IPS-20b (cell line): Measurements from ENCODE around the gene HAGHL.

ENCODE experiments used
- H3K27ac ChIP-seq: one replicate; pipeline ENCODE4 v1.5.1; 2013; ENCODE audit warnings: low read length
- H3K27me3 ChIP-seq: 2 replicates; pipeline ENCODE4 v1.6.1; 2013; ENCODE audit warnings: mild to moderate bottlenecking, low read length, inconsistent platforms; ENCODE audit not compliant: insufficient read depth
- H3K36me3 ChIP-seq: 2 replicates; pipeline ENCODE4 v1.6.1; 2013; ENCODE audit warnings: low read depth, mild to moderate bottlenecking, inconsistent platforms, low read length, moderate library complexity; ENCODE audit not compliant: insufficient read depth
- H3K4me1 ChIP-seq: 2 replicates; pipeline ENCODE4 v1.6.1; 2013; ENCODE audit warnings: mild to moderate bottlenecking, control low read depth, inconsistent platforms, low read length, moderate library complexity; ENCODE audit not compliant: insufficient read depth
- H3K4me3 ChIP-seq: 2 replicates; pipeline ENCODE4 v1.5.1; 2013; ENCODE audit warnings: mild to moderate bottlenecking, low read length, inconsistent platforms
- H3K9ac ChIP-seq: 2 replicates; pipeline ENCODE4 v1.6.1; 2013; ENCODE audit warnings: low read depth, mild to moderate bottlenecking, inconsistent platforms, low read length, moderate library complexity
- H3K9me3 ChIP-seq: 2 replicates; pipeline ENCODE4 v1.6.1; 2013; ENCODE audit warnings: mild to moderate bottlenecking, low read depth, low read length, inconsistent platforms; ENCODE audit not compliant: insufficient read depth

The HAGHL gene

GRCh38 chr16:720447-720989 lies 6.4 kb upstream of the HAGHL start:
- peak overlapping the region; percentile 81 for H3K4me3 ChIP-seq
- peak overlapping the region; percentile 83; the same call in 1 of the 2 replicates for H3K9ac ChIP-seq
- H3K27ac ChIP-seq, result no peak overlapping the region
- no peaks in the 10 kb centered on the region for H3K9me3 ChIP-seq
- peaks cover 47% of the 10 kb centered on the region for H3K27me3 ChIP-seq
- H3K36me3 ChIP-seq, result no peaks in the 10 kb centered on the region
- H3K4me1 ChIP-seq, result peaks cover 3% of the 10 kb centered on the region; the same call in 1 of the 2 replicates

DNA sequence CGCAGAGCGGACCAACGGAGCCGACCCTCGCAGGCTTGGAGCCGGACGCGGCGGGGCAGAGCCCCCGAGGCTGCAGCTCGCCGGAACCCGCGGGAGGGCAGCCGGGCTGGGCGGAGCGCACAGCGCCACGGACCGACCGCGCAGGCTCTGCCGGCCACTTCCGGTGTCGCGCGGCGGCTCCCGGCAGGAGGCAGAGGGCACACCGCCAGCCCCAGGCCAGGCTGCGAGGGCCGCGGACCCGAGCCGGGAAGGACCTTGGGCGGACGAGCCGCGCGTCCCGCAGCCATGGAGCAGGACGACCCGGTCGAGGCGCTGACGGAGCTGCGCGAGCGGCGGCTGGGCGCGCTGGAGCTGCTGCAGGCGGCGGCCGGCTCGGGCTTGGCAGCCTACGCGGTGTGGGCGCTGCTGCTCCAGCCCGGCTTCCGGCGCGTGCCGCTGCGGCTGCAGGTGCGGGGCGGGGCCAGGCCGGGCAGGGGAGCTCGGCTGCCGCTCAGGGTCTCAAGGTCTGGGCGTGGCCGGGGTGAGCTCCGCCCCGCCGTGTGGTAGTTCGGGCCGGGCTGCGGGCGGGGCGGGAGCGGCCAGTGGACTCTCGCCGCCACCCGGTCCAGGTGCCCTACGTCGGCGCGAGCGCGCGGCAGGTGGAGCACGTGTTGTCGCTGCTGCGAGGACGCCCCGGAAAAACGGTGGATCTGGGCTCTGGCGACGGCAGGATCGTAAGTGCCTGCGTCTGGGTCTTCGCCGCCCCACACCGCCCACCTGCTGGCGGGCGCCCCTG lies 5.7 kb upstream of the HAGHL start, which contains the start of gene ANTKMT:
ANTKMT (plus strand) TSS at position 157 of the 775 bp plus-strand sequence; CDS start at position 286, 129 bp downstream.
- Histone ChIP-seq H3K36me3 (no peaks in the 10 kb centered on the region), H3K4me3 (peak within 1 kb of the TSS; percentile 81), H3K27ac (no peak within 1 kb of the TSS), H3K9ac (peak within 1 kb of the TSS; percentile 83), H3K4me1 (no peaks in the 10 kb centered on the region; the same call in 1 of the 2 replicates), H3K27me3 (peaks cover 47% of the 10 kb centered on the region), H3K9me3 (no peaks in the 10 kb centered on the region)

DNA sequence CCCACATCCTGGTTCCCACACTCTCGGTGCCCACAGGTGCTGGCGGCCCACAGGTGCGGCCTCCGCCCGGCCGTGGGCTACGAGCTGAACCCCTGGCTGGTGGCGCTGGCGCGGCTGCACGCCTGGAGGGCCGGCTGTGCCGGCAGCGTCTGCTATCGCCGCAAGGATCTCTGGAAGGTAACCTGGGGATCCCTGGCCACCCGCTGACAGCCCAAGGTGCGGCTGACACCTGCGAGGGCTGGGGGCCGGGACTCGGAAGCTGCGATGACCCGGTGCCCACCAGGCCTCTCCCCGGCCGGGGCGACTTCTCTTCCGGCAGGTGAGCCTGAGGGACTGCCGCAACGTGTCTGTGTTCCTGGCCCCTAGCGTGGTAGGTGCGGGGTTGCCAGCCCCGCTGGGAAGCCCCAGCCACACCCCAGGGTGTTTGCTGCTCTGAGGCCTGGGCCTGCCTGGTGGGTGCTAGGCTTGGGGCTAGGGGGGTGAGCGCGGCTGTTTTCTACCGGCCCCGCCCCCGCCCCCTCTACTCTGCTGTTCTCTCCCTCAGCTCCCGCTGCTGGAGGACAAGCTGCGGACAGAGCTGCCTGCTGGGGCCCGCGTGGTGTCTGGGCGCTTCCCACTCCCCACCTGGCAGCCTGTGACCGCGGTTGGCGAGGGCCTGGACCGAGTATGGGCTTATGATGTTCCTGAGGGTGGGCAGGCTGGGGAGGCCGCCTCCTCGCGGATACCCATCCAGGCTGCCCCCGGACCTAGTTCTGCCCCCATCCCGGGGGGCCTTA lies 5.0 kb upstream of the HAGHL start:
- H3K27ac ChIP-seq, result no peak overlapping the region
- no peaks in the 10 kb centered on the region for H3K4me1 ChIP-seq

DNA sequence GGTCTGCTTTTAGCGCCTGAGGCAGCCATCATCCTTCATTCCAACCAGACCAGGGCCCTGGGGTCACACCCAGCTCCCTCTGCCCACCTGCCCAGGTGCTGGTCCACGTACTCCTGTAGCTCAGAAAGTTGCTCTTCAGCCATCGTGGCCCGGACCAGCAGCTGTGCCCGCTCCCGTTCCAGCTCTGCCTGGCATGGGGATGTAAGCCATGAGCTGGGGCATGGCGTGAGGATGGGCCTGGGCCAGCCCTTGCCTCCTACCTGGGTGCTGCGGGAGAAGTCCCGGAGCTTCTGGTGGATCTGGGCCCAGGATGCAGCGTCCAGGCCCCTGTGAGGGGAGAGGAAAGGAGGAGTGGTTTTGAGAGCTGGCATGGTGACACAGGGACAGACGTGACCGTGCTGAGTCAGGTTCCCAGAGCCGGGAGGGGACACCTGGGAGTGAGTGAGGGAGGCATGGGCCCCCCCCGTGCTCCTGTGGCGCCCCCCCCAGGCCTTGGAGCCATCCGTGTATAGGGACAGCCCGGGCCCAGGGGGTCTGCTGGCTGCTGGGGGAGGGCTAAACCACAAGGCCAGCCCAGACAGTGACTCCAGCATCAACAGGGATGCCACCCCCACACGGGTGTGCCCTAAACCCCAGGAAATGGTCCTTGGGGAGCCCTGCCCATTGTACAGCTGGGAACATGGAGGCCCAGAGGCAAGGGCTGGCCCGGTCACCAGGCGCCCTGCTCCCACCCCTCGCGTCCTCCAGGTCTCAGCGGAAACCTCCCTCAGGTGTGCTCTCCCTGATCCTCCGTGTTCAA lies 3.9 kb upstream of the HAGHL start:
- no peak overlapping the region for H3K4me3 ChIP-seq
- H3K9me3 ChIP-seq, result no peaks in the 10 kb centered on the region
- no peak overlapping the region for H3K9ac ChIP-seq
- no peaks in the 10 kb centered on the region for H3K4me1 ChIP-seq
- no peak overlapping the region for H3K27ac ChIP-seq
- H3K36me3 ChIP-seq, result no peaks in the 10 kb centered on the region
- peaks cover 42% of the 10 kb centered on the region for H3K27me3 ChIP-seq

More for the DNA sequence above, 5.0 kb upstream of the HAGHL start:
- Histone ChIP-seq H3K9me3 (no peaks in the 10 kb centered on the region), H3K27me3 (peaks cover 44% of the 10 kb centered on the region), H3K4me3 (no peak overlapping the region; the same call in 1 of the 2 replicates), H3K36me3 (no peaks in the 10 kb centered on the region), H3K9ac (no peak overlapping the region)

GRCh38 chr16:723695-724094 lies 3.2 kb upstream of the HAGHL start:
- no peak overlapping the region for H3K27ac ChIP-seq
- H3K4me1 ChIP-seq, result no peaks in the 10 kb centered on the region
- H3K4me3 ChIP-seq, result no peak overlapping the region
- no peaks in the 10 kb centered on the region for H3K36me3 ChIP-seq
- peaks cover 35% of the 10 kb centered on the region for H3K27me3 ChIP-seq
- no peak overlapping the region for H3K9ac ChIP-seq
- H3K9me3 ChIP-seq, result no peaks in the 10 kb centered on the region

DNA sequence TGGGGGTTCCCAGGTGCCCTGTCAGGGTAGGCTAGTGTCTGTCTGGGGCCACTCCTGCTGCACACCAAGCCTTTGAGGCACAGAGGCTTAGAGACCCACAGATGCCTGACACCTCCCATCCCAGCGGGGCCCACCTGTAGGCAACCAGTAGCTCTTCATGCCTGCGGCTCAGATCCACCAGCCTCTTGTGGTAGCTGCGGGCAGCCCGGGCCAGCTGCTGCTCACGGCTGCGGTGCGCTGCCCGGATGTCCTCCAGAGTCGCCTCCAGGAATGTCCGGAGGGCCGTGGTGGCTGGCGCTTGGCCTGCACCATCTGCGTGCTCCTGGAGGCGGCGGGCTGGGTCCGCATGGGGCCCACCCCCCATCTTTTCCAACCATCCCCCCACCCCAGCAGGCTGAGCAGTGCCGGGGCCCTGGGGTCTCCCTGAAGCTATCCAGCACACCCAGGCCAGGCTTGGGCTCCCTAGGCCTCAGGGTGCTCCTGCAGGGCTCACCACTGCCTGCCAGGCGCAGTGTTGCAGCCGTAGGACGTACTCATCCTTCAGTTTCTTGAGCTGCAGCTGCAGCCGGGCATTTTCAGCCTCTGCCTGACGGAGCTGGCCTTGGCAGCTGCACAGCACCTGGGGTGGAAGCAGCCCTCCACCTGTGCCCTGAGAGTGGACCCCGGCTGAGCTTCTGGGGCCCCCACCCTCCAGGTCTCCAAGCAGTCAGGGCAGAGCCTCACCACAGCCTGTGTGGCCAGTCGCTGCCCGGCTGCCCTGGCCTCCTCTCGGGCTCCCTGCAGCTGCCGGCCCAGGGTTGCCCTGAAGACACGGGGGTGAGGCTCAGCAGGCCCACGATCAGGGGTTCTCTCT lies 2.5 kb upstream of the HAGHL start:
- no peak overlapping the region for H3K4me3 ChIP-seq
- H3K27ac ChIP-seq, result no peak overlapping the region
- H3K9ac ChIP-seq, result no peak overlapping the region
- H3K27me3 ChIP-seq, result peaks cover 28% of the 10 kb centered on the region
- H3K36me3 ChIP-seq, result no peaks in the 10 kb centered on the region
- H3K9me3 ChIP-seq, result no peaks in the 10 kb centered on the region
- H3K4me1 ChIP-seq, result no peaks in the 10 kb centered on the region

DNA sequence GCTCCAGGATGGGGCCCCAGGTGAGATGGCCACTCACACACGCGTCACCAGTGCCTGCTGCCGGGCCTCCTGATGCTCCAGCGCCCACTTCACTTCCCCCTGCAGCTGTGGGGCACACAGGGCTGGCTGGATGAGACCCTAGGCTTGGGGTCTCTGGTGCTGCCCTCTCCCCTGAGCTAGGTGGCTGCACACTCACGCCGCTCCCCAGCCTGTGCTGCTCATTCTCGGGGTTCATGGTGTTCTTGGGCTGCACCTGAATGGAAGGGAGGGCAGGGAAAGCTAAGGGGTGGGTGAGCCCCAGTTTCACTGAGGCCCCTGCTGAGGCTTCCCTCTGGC lies 1.9 kb upstream of the HAGHL start:
- Histone ChIP-seq H3K27ac (no peak overlapping the region), H3K36me3 (no peaks in the 10 kb centered on the region), H3K4me1 (no peaks in the 10 kb centered on the region), H3K9me3 (no peaks in the 10 kb centered on the region), H3K9ac (no peak overlapping the region), H3K27me3 (peaks cover 25% of the 10 kb centered on the region), H3K4me3 (no peak overlapping the region)

- Histone ChIP-seq H3K27ac (no peak overlapping the region), H3K4me3 (no peak overlapping the region), H3K4me1 (no peaks in the 10 kb centered on the region), H3K27me3 (peaks cover 25% of the 10 kb centered on the region), H3K9ac (no peak overlapping the region), H3K36me3 (no peaks in the 10 kb centered on the region), H3K9me3 (no peaks in the 10 kb centered on the region)
Measured at GRCh38 chr16:725463-726187, 1.3 kb upstream of the HAGHL start.

- Histone ChIP-seq H3K4me3 (peak overlapping the region; percentile 60; the same call in 1 of the 2 replicates), H3K4me1 (no peaks in the 10 kb centered on the region), H3K9me3 (no peaks in the 10 kb centered on the region)
Measured at GRCh38 chr16:726188-726437, 793 bp upstream of the HAGHL start.

DNA sequence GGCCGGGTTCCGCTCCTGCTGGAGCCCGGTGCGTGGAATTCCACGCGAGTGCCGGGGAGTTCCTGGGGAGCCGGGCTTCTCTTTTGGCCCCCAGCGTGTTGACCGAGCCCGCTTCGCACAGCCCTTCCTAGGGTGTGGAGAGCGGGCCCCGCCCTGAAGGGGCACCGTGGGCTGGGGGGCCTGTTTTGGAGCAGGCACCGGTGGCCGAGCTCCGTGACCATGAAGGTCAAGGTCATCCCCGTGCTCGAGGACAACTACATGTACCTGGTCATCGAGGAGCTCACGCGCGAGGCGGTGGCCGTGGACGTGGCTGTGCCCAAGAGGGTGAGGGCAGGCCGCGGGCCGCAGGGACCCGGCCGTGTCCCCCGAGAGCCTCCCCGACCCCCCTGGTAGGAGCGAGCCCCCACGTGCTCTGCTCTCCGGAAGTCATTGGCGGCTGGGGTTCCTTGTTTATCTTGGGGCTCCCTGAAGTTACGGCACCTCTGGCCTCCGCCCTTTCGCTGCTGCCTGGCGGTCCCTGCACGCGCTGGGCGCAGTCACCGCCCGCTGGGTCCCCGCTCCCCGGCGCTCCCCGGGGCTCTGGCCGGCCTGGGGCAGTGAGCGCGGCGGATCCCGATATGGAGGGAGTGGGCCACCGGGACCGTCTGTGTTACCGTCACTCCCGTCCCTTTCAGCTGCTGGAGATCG lies 528 bp downstream of the HAGHL start:
- Histone ChIP-seq H3K4me1 (no peaks in the 10 kb centered on the region), H3K36me3 (no peaks in the 10 kb centered on the region; the same call in 1 of the 2 replicates), H3K9ac (peak overlapping the region; percentile 15; the same call in 1 of the 2 replicates), H3K4me3 (peak overlapping the region; percentile 62), H3K27ac (no peak overlapping the region), H3K9me3 (no peaks in the 10 kb centered on the region), H3K27me3 (peaks cover 25% of the 10 kb centered on the region)

More at GRCh38 chr16:726188-726437, 793 bp upstream of the HAGHL start:
- Histone ChIP-seq H3K27ac (no peak overlapping the region), H3K27me3 (peaks cover 25% of the 10 kb centered on the region), H3K36me3 (no peaks in the 10 kb centered on the region), H3K9ac (no peak overlapping the region)
